Measurements from ENCODE around the gene CPZ.

CPZ gene

DNA sequence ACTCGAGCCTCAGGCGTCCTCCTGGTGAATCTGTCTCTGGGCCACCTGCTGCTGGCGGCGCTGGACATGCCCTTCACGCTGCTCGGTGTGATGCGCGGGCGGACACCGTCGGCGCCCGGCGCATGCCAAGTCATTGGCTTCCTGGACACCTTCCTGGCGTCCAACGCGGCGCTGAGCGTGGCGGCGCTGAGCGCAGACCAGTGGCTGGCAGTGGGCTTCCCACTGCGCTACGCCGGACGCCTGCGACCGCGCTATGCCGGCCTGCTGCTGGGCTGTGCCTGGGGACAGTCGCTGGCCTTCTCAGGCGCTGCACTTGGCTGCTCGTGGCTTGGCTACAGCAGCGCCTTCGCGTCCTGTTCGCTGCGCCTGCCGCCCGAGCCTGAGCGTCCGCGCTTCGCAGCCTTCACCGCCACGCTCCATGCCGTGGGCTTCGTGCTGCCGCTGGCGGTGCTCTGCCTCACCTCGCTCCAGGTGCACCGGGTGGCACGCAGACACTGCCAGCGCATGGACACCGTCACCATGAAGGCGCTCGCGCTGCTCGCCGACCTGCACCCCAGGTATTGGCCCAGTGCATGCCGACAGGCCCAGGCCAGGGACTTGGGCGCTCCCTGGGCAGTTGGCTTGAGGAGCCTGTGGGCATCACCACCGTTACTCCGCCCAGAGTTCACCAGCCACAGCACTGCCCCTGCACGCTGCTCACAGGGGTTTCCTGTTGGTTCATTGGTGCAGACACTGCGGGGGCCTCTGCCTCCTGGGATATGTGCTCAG, 11.3 kb upstream of the CPZ start:
- DNase-seq = no peak

DNA sequence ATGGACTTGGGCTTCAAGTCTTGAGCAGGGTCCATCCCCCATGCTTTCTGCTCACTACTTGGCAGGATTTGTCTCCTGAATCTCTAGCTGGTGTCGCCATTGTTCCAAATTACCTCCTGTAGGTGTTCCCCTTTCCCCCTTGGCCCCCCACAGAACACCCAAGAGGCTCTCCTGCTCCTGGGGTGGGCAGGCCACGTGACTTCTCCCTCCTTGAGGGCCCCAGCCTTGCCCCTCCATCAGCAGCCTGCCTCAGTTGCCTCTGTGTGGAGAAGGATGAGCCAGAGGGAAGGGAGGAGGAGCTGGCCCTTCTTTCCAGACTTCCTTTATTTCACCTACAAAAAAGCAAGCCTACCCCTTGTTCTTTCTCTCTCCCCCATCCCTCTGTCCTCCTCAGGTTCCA, 10.5 kb upstream of the CPZ start:
- no peak for DNase-seq

DNA sequence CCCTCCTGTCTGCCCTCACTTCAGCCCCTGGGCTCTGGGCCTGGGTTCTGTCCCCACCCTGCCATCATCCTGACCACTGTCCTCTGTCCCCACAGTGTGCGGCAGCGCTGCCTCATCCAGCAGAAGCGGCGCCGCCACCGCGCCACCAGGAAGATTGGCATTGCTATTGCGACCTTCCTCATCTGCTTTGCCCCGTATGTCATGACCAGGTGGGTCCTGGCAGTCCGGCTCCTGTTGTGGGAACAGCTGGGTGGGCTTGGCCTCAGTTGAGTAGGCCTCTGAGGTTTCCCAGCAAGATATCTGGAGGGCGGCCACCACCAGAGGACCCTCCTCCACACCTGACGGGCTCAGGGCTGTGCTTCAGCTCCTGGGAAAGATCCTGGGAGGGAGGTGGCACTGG, 10.1 kb upstream of the CPZ start:
- no peak for DNase-seq

DNA sequence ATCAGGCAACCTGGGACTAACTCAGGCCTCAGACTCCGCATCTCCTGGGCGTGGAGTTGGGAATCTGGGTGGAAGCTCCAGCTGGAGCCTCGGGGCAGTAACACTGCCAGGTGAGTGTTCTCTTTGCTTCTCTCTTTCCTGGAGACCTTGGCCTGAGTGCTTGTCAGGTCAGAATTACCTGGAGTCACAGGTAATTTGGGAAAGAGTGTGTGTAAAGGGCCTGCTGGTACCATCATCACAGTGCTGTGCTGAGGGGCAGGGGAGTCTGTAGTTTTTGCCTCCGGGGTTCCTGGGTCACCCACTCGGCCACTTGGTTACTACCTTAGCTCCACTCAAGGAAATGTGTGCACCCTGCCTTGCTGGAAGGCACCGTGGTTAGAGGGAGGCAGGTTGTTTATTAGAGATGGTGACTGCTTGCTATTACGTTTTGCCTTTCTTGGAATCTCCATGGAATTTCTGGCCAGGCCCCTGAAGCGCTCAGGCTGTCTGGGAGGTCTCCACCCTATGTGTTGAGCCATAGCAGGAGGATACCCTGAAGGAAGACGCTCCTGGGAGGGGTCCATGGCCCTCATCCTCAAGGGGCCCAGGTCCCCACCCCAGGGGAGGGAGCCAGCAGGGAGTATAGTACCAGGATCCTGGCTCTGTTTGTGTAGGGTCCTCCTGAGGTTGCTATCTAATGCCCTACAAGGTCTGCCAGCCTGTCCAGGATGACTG, 9.5 kb upstream of the CPZ start:
- no peak for DNase-seq

DNA sequence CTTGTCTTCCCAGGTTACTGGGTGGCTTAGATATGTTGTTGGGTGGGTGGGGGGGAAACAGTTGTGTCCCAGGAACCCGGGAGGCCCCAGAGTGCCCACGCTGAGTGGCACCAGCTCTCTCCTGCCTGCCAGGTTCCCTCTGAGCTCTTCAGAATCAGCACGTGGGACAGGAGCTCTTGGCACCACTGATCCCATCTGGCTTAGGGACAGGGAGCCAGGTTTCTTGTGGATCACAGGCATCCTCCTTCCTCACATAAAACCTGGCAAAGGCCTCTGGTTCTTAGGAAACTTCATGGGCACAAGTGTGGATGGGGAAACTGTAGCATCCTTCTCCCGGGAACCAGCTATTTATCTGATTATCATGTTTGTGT, 8.9 kb upstream of the CPZ start:
- DNase-seq = no peak

DNA sequence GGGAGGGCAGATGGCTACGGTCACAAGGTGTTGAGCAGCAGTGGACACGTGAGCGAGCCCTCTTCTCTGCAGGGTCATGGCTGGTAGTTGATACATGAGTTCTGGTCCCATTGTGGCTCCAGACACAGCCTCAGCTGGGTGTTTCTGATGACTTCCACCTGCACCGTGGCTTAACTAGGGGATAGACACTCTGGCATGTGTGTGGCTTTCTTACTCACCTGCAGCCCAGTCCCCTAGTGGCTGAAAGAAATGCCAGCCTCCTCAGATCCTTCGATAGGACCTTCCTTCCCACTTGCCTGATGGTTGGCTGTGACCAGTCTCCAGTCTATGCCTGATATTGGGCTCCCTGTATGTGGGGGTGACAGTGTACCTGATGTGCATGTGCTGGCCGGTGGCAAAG, 7.4 kb upstream of the CPZ start:
- no peak for DNase-seq

DNA sequence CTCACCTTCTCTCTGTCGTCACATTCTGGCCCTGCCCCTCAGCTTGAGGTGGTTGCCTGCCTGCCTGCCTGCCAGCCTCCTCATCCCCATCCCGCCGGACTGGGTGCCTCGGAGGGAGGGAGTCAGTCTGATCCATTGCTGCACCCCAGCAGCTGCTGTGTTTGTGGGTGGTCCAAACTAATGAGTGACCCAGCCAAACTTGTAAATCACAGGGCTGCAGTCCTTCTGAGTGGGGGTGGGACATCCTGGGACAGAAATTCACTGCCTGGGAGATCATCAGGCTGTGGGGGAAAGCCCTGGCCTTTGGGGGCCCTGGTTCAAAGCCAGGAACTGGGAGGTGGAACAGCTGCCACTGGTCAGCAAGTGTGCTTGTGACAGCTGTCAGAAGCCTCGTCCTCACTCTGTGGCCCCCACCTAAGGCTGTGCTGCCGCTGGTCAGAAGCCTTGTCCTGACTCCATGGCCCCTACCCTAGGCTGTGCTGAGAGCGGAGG, 6.8 kb upstream of the CPZ start:
- DNase-seq = no peak

DNA sequence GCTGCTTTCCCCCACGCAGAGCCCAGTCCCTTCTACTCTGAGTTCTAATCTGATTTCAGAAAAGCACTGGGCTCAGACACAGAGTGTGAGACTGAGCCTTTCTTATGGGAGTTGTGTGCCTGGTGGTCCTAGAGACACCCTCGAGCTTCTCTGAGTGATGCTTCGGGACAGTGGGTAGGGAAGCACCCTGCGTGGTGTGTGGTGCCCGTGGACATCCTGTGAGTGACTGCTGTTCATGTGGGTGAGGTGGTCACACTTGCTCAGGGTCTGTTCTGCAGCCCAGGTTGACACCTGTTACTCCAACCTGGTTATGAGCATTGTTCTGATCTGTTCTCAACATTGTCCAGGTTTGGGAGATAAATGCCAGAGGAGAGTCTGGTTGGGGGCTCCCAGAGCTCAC, 6.3 kb upstream of the CPZ start:
- DNase-seq = no peak

DNA sequence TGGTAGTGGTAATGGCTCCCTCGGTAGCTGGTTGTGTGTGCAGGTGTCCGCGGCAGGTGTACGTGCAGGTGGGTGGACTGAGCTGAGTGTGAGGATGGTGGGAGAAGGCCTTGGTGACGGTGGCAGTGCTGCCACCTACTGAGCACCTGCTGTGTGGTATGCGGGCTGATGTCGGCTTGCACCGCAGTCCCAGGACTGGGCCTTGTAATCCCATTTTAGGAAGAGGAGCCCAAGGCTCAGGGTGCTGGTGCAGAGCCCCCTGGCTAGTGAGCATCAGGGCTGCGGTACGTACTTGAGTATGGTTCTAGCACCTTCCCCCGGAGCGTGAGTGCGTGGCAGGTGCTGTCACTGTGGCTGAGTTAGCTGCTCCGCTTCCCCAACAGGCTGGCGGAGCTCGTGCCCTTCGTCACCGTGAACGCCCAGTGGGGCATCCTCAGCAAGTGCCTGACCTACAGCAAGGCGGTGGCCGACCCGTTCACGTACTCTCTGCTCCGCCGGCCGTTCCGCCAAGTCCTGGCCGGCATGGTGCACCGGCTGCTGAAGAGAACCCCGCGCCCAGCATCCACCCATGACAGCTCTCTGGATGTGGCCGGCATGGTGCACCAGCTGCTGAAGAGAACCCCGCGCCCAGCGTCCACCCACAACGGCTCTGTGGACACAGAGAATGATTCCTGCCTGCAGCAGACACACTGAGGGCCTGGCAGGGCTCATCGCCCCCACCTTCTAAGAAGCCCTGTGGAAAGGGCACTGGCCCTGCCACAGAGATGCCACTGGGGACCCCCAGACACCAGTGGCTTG, 5.7 kb upstream of the CPZ start:
- DNase-seq = no peak

DNA sequence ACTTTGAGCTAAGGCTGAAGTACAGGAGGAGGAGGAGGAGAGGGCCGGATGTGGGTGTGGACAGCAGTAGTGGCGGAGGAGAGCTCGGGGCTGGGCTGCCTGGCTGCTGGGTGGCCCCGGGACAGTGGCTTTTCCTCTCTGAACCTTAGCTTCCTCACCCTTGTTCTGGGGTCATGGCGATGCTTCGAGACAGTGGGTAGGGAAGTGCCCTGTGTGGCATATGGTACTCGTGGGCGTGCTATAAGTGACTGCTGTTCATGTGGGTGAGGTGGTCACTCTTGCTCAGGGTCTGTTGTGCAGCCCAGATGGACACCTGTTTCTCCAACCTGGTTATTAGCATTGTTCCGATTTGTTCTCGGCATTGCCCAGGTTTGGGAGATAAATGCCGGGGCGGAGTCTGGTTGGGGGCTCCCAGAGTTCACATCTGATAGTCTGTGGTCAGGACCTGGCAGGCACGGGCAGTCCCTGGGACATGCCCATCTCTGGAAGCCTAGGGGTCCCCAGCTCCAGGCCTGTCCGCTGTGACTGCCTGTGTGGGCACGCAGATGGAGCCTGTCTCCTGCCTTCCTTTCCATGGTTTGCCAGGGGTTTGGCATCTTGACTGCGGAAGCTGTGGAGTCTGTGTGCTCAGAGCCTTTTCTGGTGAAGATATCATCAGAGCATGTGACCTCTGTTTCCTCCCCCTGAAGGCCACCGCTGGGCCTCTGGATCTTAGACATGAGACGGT, 4.9 kb upstream of the CPZ start:
- DNase-seq = no peak

DNA sequence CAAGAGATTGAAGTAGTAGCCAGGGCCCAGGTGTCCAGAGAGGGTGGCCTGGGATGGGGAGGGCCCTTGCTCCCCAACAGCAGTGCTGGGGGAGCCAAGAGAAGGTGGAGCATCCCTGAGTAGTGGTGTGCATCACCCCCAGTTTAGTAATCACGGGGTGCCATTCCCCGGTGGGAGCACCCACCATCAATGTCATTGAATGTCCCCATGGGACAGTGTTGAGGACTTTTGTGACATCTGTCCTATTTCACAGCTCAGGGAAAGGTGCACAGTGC, 4.4 kb upstream of the CPZ start:
- no peak for DNase-seq

DNA sequence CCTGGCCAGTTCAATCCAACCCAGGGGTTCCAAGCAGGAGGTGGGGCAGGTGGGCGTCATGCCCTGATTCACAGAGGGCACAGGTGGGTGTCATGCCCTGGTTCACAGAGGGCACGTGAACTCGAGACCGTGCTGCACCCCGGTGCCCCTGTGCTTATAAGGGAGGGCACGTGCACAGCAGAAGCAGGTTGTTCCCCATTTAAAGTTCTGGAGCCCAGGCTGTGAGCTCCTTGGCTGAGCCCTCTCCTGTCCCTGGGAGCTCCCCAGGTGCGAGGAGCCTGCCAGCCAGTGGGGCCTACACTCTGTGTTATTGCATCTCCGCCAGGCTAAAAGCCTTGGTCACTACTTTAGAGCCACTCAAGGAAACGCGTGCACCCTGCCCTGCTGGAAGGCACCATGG, 3.2 kb upstream of the CPZ start:
- DNase-seq = no peak

DNA sequence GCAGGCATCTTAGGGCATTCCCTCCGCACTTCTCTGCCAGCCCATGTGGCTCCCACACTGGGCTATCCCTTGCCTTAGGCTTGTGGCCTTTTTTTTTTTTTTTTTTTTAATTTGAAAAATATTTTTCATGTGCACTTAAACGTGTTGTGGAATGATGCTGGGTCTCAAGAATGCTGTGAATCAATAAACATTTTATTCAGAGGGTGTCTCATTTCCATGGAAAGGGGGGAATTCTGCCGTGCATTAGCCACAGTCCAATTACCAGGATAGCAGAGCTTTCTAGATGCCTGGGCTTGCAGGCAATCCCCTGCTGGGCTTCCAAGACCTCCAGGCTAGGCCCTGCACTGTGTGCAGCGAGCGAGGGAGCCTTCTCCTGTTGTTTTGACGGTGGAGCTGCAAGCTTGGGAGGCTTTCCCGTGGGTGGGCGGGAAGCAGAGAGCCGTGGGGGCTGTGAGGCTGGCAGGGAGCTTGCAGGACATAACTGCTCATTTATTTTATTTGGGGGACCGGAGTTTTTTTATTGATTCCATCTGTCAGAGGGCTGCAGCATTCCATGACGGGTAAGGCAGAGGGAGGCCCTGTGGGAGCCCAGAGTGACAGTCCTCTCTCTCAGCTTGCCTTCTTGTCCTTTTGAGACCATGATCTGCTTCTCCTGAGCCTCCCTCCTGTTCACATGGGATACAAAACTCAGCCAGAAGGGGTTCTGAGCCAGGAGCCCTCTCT, 2.6 kb upstream of the CPZ start:
- DNase-seq = no peak

DNA sequence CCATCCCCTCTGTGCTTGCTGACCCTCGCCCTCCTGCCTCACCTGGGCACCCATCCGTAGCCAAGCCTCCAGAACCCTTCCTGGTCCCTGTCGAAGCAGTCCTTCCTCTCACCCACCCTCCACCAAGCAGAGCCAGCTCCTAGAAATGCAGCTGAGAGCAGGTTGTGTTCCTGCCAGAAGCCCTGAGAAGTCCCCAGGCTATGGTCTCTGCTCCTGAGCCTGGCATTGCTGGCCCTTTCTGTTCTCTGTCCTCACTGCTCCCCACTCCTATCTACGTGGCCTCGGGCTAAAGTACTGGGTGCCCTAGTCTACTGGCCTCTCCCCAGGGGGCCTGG, 2.1 kb upstream of the CPZ start:
- DNase-seq = no peak

DNA sequence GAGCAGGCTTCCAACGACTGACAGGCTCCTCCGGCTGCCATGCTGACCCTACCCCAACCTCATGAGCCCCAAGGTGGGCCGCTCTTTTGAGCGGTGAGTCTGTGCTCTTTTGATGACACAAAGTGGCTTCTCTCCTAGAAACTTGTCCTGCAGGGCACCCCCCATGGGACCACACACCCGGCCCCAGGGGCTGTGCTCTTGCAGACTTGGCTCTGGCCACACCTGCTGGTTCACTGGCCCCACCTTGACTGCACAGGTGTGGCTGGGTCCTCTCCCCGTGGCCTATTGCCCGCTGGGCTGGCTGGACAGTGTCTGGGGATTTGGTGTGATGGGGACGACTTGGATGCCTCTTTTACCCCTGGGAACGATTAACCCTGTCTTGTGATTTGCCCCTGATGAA, 1.5 kb upstream of the CPZ start:
- DNase-seq = no peak

DNA sequence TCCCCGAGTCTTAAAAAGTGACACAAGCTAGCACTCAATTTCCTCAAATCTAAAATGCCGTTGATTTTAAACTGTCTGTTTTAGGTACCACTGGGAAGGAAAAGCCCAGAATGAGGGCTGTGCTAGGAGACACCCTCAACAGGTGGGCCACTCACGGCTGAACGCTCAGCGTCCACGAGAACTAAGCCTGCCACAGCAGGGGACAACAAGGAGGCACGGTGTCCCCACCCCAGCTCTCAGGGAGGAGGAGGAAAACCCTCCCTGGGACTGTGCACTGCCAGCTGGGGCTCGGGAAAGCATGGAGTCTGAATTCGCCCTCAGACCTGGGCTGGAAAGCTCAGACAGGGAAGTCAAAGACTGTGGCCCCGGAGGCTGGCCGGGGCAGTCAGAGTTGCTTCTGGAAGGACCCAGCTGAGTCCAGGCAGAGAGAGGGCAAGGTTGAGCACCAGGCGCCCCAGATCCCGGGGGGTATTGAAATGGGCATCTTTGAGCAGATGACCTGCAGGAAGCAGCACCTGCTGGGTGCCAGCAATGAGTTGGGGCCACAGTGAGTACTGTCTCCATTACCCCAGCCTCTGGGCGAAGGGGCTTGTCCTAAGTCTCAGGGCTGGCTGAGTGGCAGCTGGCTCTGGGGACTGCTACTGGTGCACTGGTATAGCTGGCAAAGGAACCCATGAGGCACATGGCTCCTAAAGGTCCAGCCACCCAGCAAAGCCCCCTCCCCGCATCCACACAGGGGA, 769 bp upstream of the CPZ start:
- no peak for DNase-seq

DNA sequence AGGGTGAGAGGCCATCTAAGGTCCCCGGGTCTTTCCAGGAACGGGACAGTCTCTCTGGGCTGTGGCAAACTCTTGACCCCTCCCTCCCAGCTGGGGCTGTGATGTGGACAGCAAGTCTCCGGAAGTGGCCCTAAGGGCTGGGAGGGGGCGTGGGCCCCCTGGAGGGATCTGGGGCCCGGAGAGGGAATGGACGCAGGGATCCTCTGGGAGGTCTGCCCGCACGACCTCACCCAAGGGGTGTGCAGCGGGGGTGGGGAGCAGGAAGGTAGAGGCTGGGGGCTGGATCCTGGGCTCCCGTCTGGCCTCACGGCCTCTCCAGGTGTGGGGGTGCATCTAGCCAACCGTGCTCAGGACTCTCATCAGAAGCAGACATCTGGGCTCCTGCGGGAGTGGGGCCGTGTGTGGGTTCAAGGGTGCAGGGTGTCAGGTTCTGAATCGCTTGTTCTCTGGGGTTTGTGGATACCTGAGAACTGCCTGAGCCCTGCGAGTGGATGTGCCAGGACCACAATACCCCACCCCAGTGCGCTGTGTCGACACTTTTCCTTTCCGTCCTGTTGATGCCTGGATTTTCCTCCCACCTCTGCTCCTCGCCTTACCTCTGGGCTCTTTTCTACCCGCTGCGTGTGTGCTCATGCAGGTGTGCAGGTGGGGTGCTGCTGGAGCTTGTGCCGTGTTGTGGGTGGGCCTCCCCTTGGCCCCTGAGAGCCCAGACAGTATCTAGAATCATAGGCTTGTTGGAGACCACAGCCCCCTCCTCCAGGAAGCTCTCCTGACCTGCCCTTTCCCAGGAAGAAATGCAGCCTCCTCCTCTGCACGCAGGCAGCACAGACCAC, 915 bp downstream of the CPZ start:
- no peak for DNase-seq

DNA sequence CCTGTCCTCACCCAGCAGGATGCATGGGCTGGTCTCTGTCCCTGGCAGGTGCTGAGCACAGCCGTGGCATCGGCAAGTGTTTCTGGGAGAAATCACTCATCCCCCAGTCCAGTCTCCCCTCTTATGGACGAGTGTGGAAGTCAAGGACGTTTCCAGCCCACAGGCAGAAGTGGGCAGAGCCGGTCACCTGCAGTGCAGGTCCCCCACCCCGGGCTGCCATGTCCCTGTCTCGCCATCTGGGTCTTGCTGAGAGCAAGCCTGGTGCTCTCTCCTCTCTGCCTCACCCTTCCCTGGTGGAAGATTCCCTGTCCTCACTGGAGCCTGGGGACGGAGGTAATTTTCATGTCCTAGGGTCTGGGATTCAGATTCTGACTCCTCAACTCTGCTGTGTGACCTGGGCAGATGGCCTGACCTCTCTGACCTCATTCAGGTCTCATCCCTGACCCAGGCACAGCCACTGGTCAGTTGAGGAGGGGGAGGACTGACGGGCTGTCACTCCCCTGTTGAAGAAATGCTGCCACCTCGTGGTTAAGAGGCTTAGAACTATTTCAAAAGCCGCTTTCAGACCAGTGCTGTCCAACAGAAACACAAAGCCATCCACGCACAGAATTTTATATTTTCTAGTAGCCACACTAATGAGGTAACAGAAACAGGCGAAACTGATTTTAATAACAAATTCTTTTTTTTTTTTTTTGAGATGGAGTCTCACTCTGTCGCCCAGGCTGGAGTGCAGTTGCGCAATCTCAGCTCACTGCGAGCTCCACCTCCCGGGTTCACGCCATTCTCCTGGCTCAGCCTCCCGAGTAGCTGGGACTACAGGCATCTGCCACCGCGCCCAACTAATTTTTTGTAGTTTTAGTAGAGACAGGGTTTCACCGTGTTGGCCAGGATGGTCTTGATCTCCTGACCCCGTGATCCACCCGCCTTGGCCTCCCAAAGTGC, 1.8 kb downstream of the CPZ start:
- no peak for DNase-seq

DNA sequence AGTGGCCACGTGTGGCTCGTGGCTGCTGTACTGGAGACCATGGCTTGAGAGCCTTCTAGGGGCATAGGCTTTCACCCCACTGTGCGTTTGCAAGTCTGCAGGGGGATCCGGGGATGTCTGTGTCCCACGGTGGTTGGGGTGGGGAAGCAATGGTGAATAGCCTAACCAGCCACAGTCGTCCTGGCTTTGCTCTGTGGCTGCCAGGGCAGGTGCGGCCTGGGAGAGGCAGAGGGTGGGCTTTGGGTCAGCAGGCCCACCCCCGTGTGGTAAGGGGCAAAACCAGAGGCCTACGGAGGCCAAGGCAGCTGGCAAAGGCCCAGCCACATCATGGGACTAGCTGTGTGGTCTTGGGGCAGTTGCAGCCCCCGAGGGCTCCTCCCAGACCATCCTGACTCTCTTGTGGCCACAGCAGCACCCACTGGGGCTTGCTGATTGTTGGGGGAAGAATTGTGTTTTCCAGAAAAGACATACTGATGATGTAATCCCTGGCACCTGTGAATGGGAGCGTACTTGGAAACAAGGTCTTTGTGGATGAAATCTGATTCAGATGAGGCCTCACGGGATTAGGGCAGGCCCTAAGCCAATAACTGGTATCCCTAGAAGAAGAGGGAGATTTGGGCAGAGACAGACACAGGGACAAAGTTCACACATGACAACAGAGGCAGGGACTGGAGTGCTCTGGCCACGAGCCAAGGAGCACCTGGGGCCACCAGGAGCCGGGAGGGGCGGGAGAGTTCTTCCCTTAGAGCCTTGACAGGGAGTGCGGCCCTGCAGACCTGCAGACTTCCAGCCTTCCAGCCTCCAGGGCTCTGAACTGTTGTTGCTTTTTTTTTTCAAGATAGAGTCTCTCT, 2.9 kb downstream of the CPZ start:
- no peak for DNase-seq

All from stimulated activated naive CD4-positive, alpha-beta T cell treated with Interleukin-2 at 50 U/mL for 16 hours (primary cell).